ENCODE results near the gene TSPAN15. TPM values are rescaled to one million over a fixed set of nuclear protein-coding genes. Genes with fewer than 3 reads are reported as not detected.

Gene TSPAN15
- total RNA-seq, 1 donor from 2014 or later, result 49.8 TPM

DNA sequence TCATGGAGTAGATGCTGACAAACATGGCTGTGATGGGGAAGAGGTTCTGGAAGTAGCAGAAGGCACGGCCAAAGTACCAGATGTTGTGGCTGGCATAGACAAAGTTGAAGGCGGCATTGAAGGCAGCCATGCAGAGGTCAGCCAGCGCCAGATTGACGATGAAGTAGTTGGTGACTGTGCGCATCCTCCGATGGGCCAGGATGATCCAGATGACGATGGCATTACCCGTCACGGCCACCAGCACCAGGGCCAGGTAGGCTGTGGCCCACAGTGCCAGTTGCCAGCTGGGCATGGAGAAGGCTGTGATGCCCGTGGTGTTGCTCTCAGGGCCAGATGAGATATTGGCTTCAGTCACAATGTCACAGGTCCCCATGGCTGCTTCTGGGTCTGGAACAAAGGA, 35.3 kb upstream of the TSPAN15 start:
- Mint-ChIP-seq H3K36me3 (ENCODE audit: unreplicated experiment) (no peaks in the 10 kb centered on the region), H3K4me3 (ENCODE audit: unreplicated experiment) (no peak overlapping the region), H3K27ac (ENCODE audit: unreplicated experiment) (no peak overlapping the region), H3K27me3 (ENCODE audit: unreplicated experiment) (peaks cover 8% of the 10 kb centered on the region), H3K9me3 (ENCODE audit: unreplicated experiment) (no peaks in the 10 kb centered on the region), H3K4me1 (ENCODE audit: low read depth, unreplicated experiment) (peaks cover 10% of the 10 kb centered on the region)
- DNase-seq, result no peak
- TF ChIP-seq, protein P1, sequence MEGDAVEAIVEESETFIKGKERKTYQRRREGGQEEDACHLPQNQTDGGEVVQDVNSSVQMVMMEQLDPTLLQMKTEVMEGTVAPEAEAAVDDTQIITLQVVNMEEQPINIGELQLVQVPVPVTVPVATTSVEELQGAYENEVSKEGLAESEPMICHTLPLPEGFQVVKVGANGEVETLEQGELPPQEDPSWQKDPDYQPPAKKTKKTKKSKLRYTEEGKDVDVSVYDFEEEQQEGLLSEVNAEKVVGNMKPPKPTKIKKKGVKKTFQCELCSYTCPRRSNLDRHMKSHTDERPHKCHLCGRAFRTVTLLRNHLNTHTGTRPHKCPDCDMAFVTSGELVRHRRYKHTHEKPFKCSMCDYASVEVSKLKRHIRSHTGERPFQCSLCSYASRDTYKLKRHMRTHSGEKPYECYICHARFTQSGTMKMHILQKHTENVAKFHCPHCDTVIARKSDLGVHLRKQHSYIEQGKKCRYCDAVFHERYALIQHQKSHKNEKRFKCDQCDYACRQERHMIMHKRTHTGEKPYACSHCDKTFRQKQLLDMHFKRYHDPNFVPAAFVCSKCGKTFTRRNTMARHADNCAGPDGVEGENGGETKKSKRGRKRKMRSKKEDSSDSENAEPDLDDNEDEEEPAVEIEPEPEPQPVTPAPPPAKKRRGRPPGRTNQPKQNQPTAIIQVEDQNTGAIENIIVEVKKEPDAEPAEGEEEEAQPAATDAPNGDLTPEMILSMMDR (IDR thresholded peaks at IDR 0.05; ENCODE audit: partially characterized antibody, unreplicated experiment), result no peak

DNA sequence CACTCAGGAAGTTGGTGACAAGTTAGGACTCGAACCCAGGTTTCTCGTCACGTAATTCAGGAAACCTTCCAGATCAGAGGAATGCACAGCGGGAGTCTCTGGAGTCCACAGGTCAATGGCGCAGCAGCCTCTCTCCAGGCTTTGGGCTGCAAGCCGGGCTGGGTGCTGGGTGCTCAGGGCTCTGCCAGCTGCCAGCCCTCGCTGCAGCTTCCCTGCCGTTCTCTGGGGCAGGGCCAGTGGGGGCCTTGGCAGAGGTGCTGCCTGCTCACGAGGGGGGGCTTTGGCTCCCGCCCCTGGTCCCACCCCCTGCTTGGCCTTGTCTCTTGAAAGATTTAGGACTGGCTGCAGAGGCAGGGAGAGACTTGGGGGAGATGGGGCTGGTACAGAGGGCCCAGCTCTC, 34.6 kb upstream of the TSPAN15 start, which contains the start of gene TACR2:
Gene TACR2, minus strand, starts transcription at position 224 of the 400 bp plus-strand sequence. CDS start 595 bp downstream, outside the sequence.
- no peak within 1 kb of the TSS for H3K4me3 Mint-ChIP-seq (ENCODE audit: unreplicated experiment)
- H3K9me3 Mint-ChIP-seq (ENCODE audit: unreplicated experiment), result no peaks in the 10 kb centered on the region
- TF ChIP-seq, protein P1 (IDR thresholded peaks at IDR 0.05; ENCODE audit: partially characterized antibody, unreplicated experiment), result no peak
- peaks cover 10% of the 10 kb centered on the region for H3K4me1 Mint-ChIP-seq (ENCODE audit: low read depth, unreplicated experiment)
- H3K27me3 Mint-ChIP-seq (ENCODE audit: unreplicated experiment), result peaks cover 5% of the 10 kb centered on the region
- H3K36me3 Mint-ChIP-seq (ENCODE audit: unreplicated experiment), result no peaks in the 10 kb centered on the region
- no peak within 1 kb of the TSS for H3K27ac Mint-ChIP-seq (ENCODE audit: unreplicated experiment)
- no peak for DNase-seq

- Mint-ChIP-seq H3K4me3 (ENCODE audit: unreplicated experiment) (no peak overlapping the region), H3K36me3 (ENCODE audit: unreplicated experiment) (no peaks in the 10 kb centered on the region), H3K27me3 (ENCODE audit: unreplicated experiment) (peaks cover 5% of the 10 kb centered on the region), H3K9me3 (ENCODE audit: unreplicated experiment) (peaks cover 2% of the 10 kb centered on the region), H3K27ac (ENCODE audit: unreplicated experiment) (no peak overlapping the region), H3K4me1 (ENCODE audit: low read depth, unreplicated experiment) (peaks cover 10% of the 10 kb centered on the region)
- TF ChIP-seq, protein P1 (IDR thresholded peaks at IDR 0.05; ENCODE audit: partially characterized antibody, unreplicated experiment), result no peak
- DNase-seq, result no peak
Measured at GRCh38 chr10:69417542-69417941, 33.7 kb upstream of the TSPAN15 start.

DNA sequence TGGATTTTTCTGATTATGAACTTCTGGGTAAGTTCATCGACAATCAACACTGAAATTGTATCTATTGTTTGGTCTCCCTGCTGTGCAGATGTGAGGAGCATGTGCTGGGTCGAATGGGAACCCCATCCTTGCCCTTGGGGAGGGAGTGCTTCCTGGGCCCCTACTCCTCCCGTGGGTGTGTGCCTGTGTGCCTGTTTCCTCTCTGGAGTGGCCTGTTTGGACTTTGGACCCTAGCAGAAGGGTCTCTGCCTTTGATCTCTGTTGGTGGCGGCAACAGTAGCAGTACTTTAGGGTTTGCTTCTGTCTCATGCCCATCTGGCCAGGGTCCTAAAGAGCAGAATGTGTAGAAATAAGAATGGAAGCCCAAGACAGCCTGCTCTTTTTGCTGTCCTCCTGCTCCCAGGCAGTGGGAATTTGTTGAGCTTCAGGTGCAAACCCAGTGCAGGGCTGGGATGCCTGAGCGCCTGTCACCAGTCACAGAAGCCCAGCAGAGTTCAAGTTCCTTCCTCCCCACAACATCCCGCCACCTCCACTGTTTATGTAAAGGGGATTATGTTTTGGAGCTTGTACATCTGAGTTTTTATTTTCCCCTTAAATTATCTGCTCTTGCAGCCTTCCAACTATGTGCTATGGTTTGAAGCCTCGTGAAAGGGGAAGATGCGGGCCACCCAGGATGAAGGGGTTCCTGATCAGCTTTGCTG, 33.1 kb upstream of the TSPAN15 start:
- H3K4me1 Mint-ChIP-seq (ENCODE audit: low read depth, unreplicated experiment), result peaks cover 8% of the 10 kb centered on the region
- H3K27ac Mint-ChIP-seq (ENCODE audit: unreplicated experiment), result no peak overlapping the region
- TF ChIP-seq, protein P1 (IDR thresholded peaks at IDR 0.05; ENCODE audit: partially characterized antibody, unreplicated experiment), result no peak
- H3K36me3 Mint-ChIP-seq (ENCODE audit: unreplicated experiment), result no peaks in the 10 kb centered on the region
- no peak for DNase-seq
- no peak overlapping the region for H3K4me3 Mint-ChIP-seq (ENCODE audit: unreplicated experiment)
- H3K27me3 Mint-ChIP-seq (ENCODE audit: unreplicated experiment), result peaks cover 5% of the 10 kb centered on the region
- peaks cover 2% of the 10 kb centered on the region for H3K9me3 Mint-ChIP-seq (ENCODE audit: unreplicated experiment)

DNA sequence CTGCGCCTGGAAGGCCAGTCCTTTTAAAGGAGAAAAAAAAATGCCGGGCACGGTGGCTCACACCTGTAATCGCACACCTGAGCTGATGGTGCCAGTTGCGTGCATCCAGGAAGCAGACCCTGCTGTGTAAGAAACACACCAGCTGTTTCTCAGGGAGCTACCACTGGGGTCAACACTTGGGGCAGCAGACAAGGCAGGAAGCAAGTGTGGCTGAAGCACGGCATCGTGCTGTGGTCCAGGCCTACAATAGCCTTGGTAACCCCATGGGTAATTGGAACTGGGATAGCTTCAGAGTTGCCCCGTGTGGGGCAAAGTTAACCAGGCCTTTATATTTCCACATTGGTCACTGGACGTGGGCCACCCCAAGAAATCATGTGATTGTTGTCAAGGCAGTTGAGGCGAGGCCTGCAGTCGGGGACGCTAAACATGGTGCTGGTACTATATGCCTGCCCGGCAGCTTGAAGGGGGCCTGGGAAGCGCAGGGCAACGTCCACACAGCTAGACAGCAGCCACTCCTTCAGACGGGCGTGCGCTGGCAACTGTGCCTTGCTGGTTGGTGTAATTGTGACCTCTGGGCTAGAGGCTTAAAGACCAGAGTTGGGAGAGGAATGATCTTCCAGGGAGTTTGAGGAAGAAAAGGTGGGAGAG, 32.0 kb upstream of the TSPAN15 start:
- Mint-ChIP-seq H3K4me3 (ENCODE audit: unreplicated experiment) (no peak overlapping the region), H3K36me3 (ENCODE audit: unreplicated experiment) (no peaks in the 10 kb centered on the region), H3K9me3 (ENCODE audit: unreplicated experiment) (peaks cover 2% of the 10 kb centered on the region), H3K27ac (ENCODE audit: unreplicated experiment) (no peak overlapping the region), H3K27me3 (ENCODE audit: unreplicated experiment) (peaks cover 5% of the 10 kb centered on the region), H3K4me1 (ENCODE audit: low read depth, unreplicated experiment) (peaks cover 8% of the 10 kb centered on the region)
- no peak for DNase-seq
- TF ChIP-seq, protein P1 (IDR thresholded peaks at IDR 0.05; ENCODE audit: partially characterized antibody, unreplicated experiment), result no peak
